ENCODE data around the gene NGLY1. TPM values are rescaled to one million over a fixed set of nuclear protein-coding genes. Genes with fewer than 3 reads are reported as not detected.

Gene NGLY1
- total RNA-seq, 1 donor from 2014 or later, result 28.0 TPM

DNA sequence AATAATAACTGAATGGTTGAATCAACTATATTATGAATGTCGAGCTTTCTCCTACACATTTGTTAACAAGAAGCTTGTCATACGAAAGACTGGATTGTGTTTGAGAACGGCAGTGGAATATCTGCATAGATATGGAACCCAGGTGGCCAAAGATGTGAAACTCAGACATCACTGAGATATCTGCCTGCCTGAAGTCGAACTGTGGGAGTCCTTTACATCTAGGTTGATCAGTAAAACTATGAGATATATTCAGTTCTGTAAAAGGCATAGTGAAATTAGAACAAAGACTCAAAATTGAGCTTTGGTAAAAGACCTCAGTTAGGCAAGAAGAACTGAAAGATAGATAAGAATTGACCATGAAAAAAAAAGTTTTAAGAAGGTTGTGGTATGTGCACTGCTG, 77.0 kb downstream of the NGLY1 start:
- H3K27ac Mint-ChIP-seq (ENCODE audit: unreplicated experiment), result no peak overlapping the region

GRCh38 chr3:25697553-25697952, 85.7 kb downstream of the NGLY1 start:
- Mint-ChIP-seq H3K9me3 (ENCODE audit: unreplicated experiment) (no peaks in the 10 kb centered on the region), H3K4me1 (ENCODE audit: low read depth, unreplicated experiment) (no peaks in the 10 kb centered on the region), H3K4me3 (ENCODE audit: unreplicated experiment) (no peak overlapping the region), H3K27me3 (ENCODE audit: unreplicated experiment) (no peaks in the 10 kb centered on the region), H3K27ac (ENCODE audit: unreplicated experiment) (no peak overlapping the region), H3K36me3 (ENCODE audit: unreplicated experiment) (no peaks in the 10 kb centered on the region)
- TF ChIP-seq, protein P1, sequence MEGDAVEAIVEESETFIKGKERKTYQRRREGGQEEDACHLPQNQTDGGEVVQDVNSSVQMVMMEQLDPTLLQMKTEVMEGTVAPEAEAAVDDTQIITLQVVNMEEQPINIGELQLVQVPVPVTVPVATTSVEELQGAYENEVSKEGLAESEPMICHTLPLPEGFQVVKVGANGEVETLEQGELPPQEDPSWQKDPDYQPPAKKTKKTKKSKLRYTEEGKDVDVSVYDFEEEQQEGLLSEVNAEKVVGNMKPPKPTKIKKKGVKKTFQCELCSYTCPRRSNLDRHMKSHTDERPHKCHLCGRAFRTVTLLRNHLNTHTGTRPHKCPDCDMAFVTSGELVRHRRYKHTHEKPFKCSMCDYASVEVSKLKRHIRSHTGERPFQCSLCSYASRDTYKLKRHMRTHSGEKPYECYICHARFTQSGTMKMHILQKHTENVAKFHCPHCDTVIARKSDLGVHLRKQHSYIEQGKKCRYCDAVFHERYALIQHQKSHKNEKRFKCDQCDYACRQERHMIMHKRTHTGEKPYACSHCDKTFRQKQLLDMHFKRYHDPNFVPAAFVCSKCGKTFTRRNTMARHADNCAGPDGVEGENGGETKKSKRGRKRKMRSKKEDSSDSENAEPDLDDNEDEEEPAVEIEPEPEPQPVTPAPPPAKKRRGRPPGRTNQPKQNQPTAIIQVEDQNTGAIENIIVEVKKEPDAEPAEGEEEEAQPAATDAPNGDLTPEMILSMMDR (IDR thresholded peaks at IDR 0.05; ENCODE audit: partially characterized antibody, unreplicated experiment), result no peak
- DNase-seq, result no peak

More for the DNA sequence above, 77.0 kb downstream of the NGLY1 start:
- no peak overlapping the region for H3K4me3 Mint-ChIP-seq (ENCODE audit: unreplicated experiment)
- H3K9me3 Mint-ChIP-seq (ENCODE audit: unreplicated experiment), result no peaks in the 10 kb centered on the region
- peaks cover 1% of the 10 kb centered on the region for H3K4me1 Mint-ChIP-seq (ENCODE audit: low read depth, unreplicated experiment)
- TF ChIP-seq, protein P1 (IDR thresholded peaks at IDR 0.05; ENCODE audit: partially characterized antibody, unreplicated experiment), result no peak
- H3K36me3 Mint-ChIP-seq (ENCODE audit: unreplicated experiment), result no peaks in the 10 kb centered on the region
- no peak for DNase-seq
- H3K27me3 Mint-ChIP-seq (ENCODE audit: unreplicated experiment), result no peaks in the 10 kb centered on the region

DNA sequence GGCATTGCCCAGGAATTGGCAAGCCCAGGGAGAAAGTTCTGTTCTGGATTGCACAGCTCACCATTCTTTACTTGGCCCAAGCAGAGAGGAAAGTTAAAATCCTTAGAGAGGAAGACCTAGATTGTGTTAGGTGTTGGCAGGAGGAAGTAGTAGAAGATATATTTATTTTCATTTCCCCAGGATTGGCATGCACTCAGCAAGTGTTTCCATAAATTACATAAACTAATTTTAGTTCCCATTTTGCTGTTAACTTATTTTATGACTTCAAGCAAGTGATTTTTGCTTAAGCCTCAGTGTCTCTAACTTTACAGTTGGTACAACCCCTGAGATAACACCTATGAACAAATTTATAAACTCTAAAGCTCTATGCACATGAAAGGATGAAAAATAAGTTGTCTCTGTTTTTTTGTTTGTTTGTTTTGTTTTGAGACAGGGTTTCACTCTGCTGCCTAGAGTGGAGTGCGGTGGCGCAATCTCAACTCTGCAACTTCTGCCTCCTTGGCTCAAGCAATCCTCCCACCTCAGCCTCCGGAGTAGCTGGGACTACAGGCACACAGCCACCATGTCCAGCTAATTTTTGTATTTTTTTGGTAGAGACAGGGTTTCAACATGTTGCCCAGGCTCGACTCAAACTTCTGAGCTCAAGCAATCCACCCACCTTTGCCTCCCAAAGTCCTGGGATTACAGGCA, 87.4 kb downstream of the NGLY1 start:
- Mint-ChIP-seq H3K27me3 (ENCODE audit: unreplicated experiment) (no peaks in the 10 kb centered on the region), H3K27ac (ENCODE audit: unreplicated experiment) (no peak overlapping the region), H3K4me1 (ENCODE audit: low read depth, unreplicated experiment) (no peaks in the 10 kb centered on the region), H3K4me3 (ENCODE audit: unreplicated experiment) (no peak overlapping the region), H3K36me3 (ENCODE audit: unreplicated experiment) (no peaks in the 10 kb centered on the region), H3K9me3 (ENCODE audit: unreplicated experiment) (no peaks in the 10 kb centered on the region)
- DNase-seq, result no peak
- TF ChIP-seq, protein P1 (IDR thresholded peaks at IDR 0.05; ENCODE audit: partially characterized antibody, unreplicated experiment), result no peak

DNA sequence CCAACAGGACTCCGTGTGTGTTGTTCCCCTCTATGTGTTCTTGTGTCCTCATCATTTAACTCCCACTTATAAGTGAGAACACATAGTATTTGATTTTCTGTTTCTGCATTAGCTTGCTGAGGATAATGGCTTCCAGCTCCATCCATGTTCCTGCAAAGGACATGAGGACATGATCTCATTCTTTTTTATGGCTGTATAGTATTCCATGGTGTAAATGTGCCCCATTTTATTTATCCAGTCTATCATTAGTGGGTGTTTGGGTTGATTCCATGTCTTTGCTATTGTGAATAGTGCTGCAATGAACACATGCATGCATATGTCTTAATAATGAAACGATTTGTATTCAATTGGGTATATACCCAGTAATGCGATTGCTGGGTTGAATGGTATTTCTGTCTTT, 90.0 kb downstream of the NGLY1 start:
- TF ChIP-seq, protein P1 (IDR thresholded peaks at IDR 0.05; ENCODE audit: partially characterized antibody, unreplicated experiment), result no peak
- H3K9me3 Mint-ChIP-seq (ENCODE audit: unreplicated experiment), result no peaks in the 10 kb centered on the region
- H3K4me1 Mint-ChIP-seq (ENCODE audit: low read depth, unreplicated experiment), result no peaks in the 10 kb centered on the region
- H3K27ac Mint-ChIP-seq (ENCODE audit: unreplicated experiment), result no peak overlapping the region
- H3K27me3 Mint-ChIP-seq (ENCODE audit: unreplicated experiment), result no peaks in the 10 kb centered on the region
- no peaks in the 10 kb centered on the region for H3K36me3 Mint-ChIP-seq (ENCODE audit: unreplicated experiment)
- H3K4me3 Mint-ChIP-seq (ENCODE audit: unreplicated experiment), result no peak overlapping the region
- no peak for DNase-seq

GRCh38 chr3:25692341-25692740, 90.9 kb downstream of the NGLY1 start:
- Mint-ChIP-seq H3K9me3 (ENCODE audit: unreplicated experiment) (no peaks in the 10 kb centered on the region), H3K27ac (ENCODE audit: unreplicated experiment) (no peak overlapping the region), H3K27me3 (ENCODE audit: unreplicated experiment) (no peaks in the 10 kb centered on the region), H3K4me3 (ENCODE audit: unreplicated experiment) (no peak overlapping the region), H3K36me3 (ENCODE audit: unreplicated experiment) (no peaks in the 10 kb centered on the region), H3K4me1 (ENCODE audit: low read depth, unreplicated experiment) (no peaks in the 10 kb centered on the region)
- no peak for DNase-seq
- TF ChIP-seq, protein P1 (IDR thresholded peaks at IDR 0.05; ENCODE audit: partially characterized antibody, unreplicated experiment), result no peak
